ENCODE measurements around the gene PLCXD3.

Gene PLCXD3

DNA sequence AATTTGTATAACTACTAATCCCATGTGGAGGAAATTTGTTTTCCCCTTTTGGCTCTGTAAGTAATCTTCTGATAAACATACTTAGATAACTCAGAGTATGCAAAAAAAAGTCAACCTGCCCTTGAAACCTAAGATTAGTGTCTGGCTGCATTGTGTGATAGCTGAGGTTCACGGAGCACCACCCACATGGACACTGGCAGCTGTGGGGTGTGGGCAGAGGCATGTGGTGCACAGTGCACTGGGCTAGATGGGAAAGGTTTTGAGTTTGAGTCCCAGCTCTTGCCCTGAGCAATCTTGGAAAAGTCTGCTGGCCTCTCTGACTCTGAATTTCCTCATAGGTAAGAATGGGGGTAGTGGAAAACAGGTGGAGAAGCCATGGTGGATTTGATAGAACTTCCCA, 75.1 kb downstream of the PLCXD3 start:
- ChIA-PET CTCF (interaction anchor here (0.8 to 1.8 kb wide), 2 partner anchors 9 to 11 kb away, joined by 3 to 5 read pairs; no protein-coding TSS in a partner anchor), POLR2A (no interaction called here)
- TF ChIP-seq CTCF (IDR thresholded peaks at IDR 0.05; ENCODE audit: control extremely low read depth, extremely low read depth, low read depth, missing control alignments), result no peak
- DNase-seq (ENCODE audit: extremely low spot score), result no peak

DNA sequence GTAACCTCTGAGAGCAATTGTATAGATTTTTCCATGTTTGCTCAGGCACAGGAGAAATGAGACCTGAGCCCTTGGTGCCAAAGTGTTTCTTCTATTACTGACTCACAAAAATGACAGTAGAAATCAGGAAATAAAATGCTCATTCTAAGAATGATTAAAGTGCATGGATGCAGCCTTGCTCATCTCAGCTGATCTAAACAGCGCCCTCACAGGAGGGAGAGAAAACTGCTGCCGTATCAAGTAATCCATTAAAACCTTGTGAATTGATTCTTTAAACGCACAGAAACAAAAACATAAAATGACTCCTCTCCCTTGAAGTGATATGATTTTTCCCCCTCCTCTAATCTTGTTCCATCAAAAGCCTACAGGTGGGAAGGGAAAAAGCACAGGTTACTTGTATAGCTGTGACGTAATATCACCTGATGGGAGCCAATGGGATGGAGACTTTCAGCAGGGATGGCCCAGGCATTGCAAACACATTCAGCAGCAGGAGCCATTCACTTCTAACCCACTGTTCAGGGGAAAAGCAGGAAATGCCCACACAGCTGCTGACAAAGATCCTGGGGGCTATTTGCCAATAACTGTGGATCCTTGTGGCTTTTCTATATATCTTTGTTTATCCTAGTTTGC, 76.7 kb downstream of the PLCXD3 start:
- ChIA-PET CTCF (no interaction called here), POLR2A (no interaction called here)
- no peak for TF ChIP-seq CTCF (IDR thresholded peaks at IDR 0.05; ENCODE audit: control extremely low read depth, extremely low read depth, low read depth, missing control alignments)
- DNase-seq (ENCODE audit: extremely low spot score), result no peak

DNA sequence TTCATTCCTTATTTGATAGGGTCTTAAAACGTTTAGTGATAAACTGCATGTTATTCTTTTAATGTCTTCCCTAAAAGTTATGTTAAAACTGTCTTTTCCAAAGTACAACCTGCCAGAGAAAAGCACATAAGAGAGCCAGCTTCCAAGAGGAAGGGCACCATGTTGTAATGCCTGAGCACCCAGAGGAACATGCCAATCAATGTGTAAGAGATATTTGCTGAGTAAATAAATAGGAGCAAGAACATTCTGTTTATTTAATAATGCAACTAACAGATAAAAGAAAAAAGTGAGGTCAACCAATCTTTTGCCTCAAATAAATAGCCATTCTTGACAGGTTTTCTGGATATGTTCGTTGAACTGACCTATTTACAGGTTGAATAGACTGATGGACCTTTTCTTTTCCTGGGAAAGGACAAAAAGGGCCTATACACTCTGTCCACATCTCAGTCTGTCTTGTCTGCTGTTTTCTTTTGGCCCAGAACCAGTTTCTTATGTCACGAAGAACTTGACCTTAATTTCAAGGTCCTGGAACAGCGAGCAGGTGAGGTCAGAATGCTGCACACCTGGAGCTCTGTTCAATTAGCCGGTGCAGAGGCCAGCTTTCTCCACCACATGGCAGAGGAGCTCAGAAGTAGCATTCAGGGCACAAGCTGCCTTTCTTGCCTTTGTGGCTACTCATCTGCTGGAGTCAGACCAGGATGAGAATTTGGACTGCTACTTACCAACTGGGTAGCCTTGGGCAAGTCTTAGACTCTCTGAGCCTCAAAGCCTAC, 77.7 kb downstream of the PLCXD3 start:
- DNase-seq (ENCODE audit: extremely low spot score), result no peak
- TF ChIP-seq CTCF (IDR thresholded peaks at IDR 0.05; ENCODE audit: control extremely low read depth, extremely low read depth, low read depth, missing control alignments), result no peak
- POLR2A ChIA-PET, result no interaction called here
- CTCF ChIA-PET, result interaction anchor here (1.3 kb wide), 1 partner anchor 263 kb away, joined by 3 read pairs; no protein-coding TSS in a partner anchor

DNA sequence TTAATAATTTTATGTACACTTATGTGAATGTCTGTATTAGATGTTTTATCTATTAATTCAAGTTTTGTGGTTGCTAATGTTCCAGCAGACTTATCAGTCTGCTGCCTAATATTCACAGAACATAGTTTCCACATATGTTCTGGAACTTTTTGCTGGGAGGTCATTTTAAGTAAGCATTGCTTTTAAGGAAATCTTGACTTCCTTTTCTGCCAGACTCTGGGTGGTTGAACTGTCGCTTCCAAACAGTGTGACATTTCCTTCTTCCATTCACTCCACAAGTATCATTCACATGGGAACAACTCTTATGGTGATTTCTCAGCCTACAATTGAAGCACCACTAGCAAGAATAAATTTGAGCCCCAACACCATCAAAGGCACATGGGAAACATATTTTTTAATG, 82.9 kb downstream of the PLCXD3 start:
- ChIA-PET POLR2A (no interaction called here), CTCF (no interaction called here)
- DNase-seq (ENCODE audit: extremely low spot score), result no peak
- no peak for TF ChIP-seq CTCF (IDR thresholded peaks at IDR 0.05; ENCODE audit: control extremely low read depth, extremely low read depth, low read depth, missing control alignments)

- ChIA-PET CTCF (no interaction called here), POLR2A (no interaction called here)
- no peak for TF ChIP-seq CTCF (IDR thresholded peaks at IDR 0.05; ENCODE audit: control extremely low read depth, extremely low read depth, low read depth, missing control alignments)
- no peak for DNase-seq (ENCODE audit: extremely low spot score)
Observed at GRCh38 chr5:41425736-41426135, 84.7 kb downstream of the PLCXD3 start.

DNA sequence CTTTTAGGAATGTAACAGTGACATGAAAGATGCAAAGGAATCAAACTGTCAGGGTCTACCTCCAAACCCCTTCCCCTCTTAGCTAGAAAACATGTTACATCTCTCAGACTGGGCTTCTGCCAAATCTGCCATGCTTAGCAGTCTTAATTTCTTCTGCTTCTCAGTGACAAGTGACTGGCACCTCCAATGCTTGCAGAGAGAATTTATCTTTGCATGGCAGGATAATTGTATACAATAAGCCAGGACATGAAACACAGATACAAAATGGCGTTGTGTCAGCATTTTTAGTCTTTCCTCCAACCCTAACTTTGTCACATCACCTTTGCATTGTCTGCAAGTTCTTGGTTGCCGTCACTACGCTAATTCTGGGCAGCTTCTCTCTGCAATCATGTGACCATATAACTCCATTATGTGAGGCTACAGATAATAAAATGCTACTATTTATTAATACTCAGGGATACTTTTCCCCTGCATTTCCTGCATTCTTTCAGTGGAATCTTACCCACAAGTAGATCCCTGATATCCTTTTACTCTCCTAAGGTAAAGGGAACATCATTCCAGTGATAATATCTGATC, 89.8 kb downstream of the PLCXD3 start:
- ChIA-PET POLR2A (no interaction called here), CTCF (interaction anchor here (1.2 kb wide), 1 partner anchor 42 kb away, joined by 3 read pairs; no protein-coding TSS in a partner anchor)
- no peak for DNase-seq (ENCODE audit: extremely low spot score)
- TF ChIP-seq CTCF (IDR thresholded peaks at IDR 0.05; ENCODE audit: control extremely low read depth, extremely low read depth, low read depth, missing control alignments), result no peak

Data from GM10248 (cell line).